Right forelimb (tissue), 1 donor: ENCODE results near the gene NFATC2.
"Not testable (repeated sequence)": the region's sequence is repeated elsewhere in the genome, so short reads cannot be mapped to it uniquely, and the experiment has no call there.

ENCODE experiments used
- DNase-seq: peaks from one replicate; pipeline ENCODE4 v3.0.0-alpha.2; 2018

NFATC2 gene

GRCh38 chr20:51567622-51568021, 25.1 kb upstream of the NFATC2 start:
- DNase-seq = no peak

GRCh38 chr20:51566594-51566993, 24.1 kb upstream of the NFATC2 start:
- DNase-seq = no peak

GRCh38 chr20:51565298-51566144, 23.0 kb upstream of the NFATC2 start:
- peak; percentile 59 for DNase-seq

- peak; percentile 80 for DNase-seq
Measured at GRCh38 chr20:51563486-51564332, 21.2 kb upstream of the NFATC2 start.

- no peak for DNase-seq
Measured at GRCh38 chr20:51563174-51563485, 20.6 kb upstream of the NFATC2 start.

- peak; percentile 96 for DNase-seq
Measured at GRCh38 chr20:51562332-51563173, 20.0 kb upstream of the NFATC2 start.

- no peak for DNase-seq
Measured at GRCh38 chr20:51562027-51562331, 19.5 kb upstream of the NFATC2 start.

- no peak for DNase-seq
Measured at GRCh38 chr20:51560550-51561307, 18.2 kb upstream of the NFATC2 start.

- no peak for DNase-seq
Measured at GRCh38 chr20:51560042-51560441, 17.5 kb upstream of the NFATC2 start.

- no peak for DNase-seq
Measured at GRCh38 chr20:51554538-51555165, 12.1 kb upstream of the NFATC2 start.

GRCh38 chr20:51553897-51554486, 11.5 kb upstream of the NFATC2 start:
- DNase-seq = no peak

GRCh38 chr20:51551186-51551585, 8.7 kb upstream of the NFATC2 start:
- no peak for DNase-seq

- no peak for DNase-seq
Measured at GRCh38 chr20:51549474-51549873, 7.0 kb upstream of the NFATC2 start.

- DNase-seq = no peak
Measured at GRCh38 chr20:51547951-51548350, 5.4 kb upstream of the NFATC2 start.

- no peak for DNase-seq
Measured at GRCh38 chr20:51545515-51545914, 3.0 kb upstream of the NFATC2 start.

GRCh38 chr20:51543422-51543788, 886 bp upstream of the NFATC2 start:
- no peak for DNase-seq

- no peak for DNase-seq
Measured at GRCh38 chr20:51542033-51542570, 417 bp downstream of the NFATC2 start.

GRCh38 chr20:51541189-51542032, 1.1 kb downstream of the NFATC2 start:
- DNase-seq = peak; percentile 83

GRCh38 chr20:51540580-51540979, 1.9 kb downstream of the NFATC2 start:
- DNase-seq = no peak

- not testable (repeated sequence) for DNase-seq
Measured at GRCh38 chr20:51540074-51540473, 2.4 kb downstream of the NFATC2 start.
